ENCODE data around the gene CRYZL1. TPM values are rescaled to one million over a fixed set of nuclear protein-coding genes. Genes with fewer than 3 reads are reported as not detected.

CRYZL1 gene
- total and polyA plus RNA-seq, 2 donors (not counting 1 experiment from before 2014, with no cell fraction given): 30.7 to 72.6 TPM

- no peak overlapping the region for H3K9ac ChIP-seq (ENCODE audit: insufficient read depth, low read length)
- peaks cover 10% of the 10 kb centered on the region for H3K4me1 ChIP-seq (ENCODE audit: control insufficient read depth, extremely low read depth, insufficient read depth, low read length)
- no peak overlapping the region for H3K4me2 ChIP-seq (ENCODE audit: extremely low read depth, insufficient read depth, low read length)
- no peak overlapping the region for H3K27ac ChIP-seq (ENCODE audit: insufficient read depth, low read length)
- no peaks in the 10 kb centered on the region for H3K27me3 ChIP-seq (ENCODE audit: control insufficient read depth, insufficient read depth, low read length)
- no peak overlapping the region for H3K4me3 ChIP-seq (replicated peaks in 1 of 4; ENCODE audit: control extremely low read depth in 1 of 4, insufficient read depth in 1 of 4, low read depth in 3 of 4, low read length in 4 of 4)
- H4K20me1 ChIP-seq (ENCODE audit: control insufficient read depth, extremely low read depth, insufficient read depth, low read length): no peaks in the 10 kb centered on the region
- no peak overlapping the region for H2AFZ ChIP-seq (ENCODE audit: low read length)
- DNase-seq (ENCODE audit: low read depth in 2 of 2): peak in 1 of 2 donors; percentile 42
- H3K79me2 ChIP-seq (ENCODE audit: control insufficient read depth, insufficient read depth, low read length): peaks cover 40% of the 10 kb centered on the region
- no peaks in the 10 kb centered on the region for H3K9me3 ChIP-seq (ENCODE audit: control insufficient read depth, insufficient read depth, low read depth, low read length)
- H3K36me3 ChIP-seq (ENCODE audit: control insufficient read depth, insufficient read depth, low read length): no peaks in the 10 kb centered on the region
- TF ChIP-seq CTCF (conservative IDR thresholded peaks at IDR 0.05 in 1 of 2, IDR thresholded peaks at IDR 0.05 in 1 of 2; ENCODE audit: low read depth in 1 of 2, low read length in 2 of 2): no peak
- TF ChIP-seq EZH2 (IDR thresholded peaks at IDR 0.05; ENCODE audit: low read length, missing control alignments): no peak
These were observed 24.6 kb upstream of the CRYZL1 start for GRCh38 chr21:33666153-33666552.

- H3K4me3 ChIP-seq (replicated peaks in 1 of 4; ENCODE audit: control extremely low read depth in 1 of 4, insufficient read depth in 1 of 4, low read depth in 3 of 4, low read length in 4 of 4): no peak overlapping the region
- no peaks in the 10 kb centered on the region for H3K27me3 ChIP-seq (ENCODE audit: control insufficient read depth, insufficient read depth, low read length)
- H3K4me2 ChIP-seq (ENCODE audit: extremely low read depth, insufficient read depth, low read length): no peak overlapping the region
- TF ChIP-seq CTCF (conservative IDR thresholded peaks at IDR 0.05 in 1 of 2, IDR thresholded peaks at IDR 0.05 in 1 of 2; ENCODE audit: low read depth in 1 of 2, low read length in 2 of 2) (no peak), EZH2 (IDR thresholded peaks at IDR 0.05; ENCODE audit: low read length, missing control alignments) (no peak)
- no peak for DNase-seq (ENCODE audit: low read depth in 2 of 2)
- peaks cover 38% of the 10 kb centered on the region for H3K79me2 ChIP-seq (ENCODE audit: control insufficient read depth, insufficient read depth, low read length)
- no peaks in the 10 kb centered on the region for H3K9me3 ChIP-seq (ENCODE audit: control insufficient read depth, insufficient read depth, low read depth, low read length)
- no peak overlapping the region for H2AFZ ChIP-seq (ENCODE audit: low read length)
- no peaks in the 10 kb centered on the region for H3K36me3 ChIP-seq (ENCODE audit: control insufficient read depth, insufficient read depth, low read length)
- H3K9ac ChIP-seq (ENCODE audit: insufficient read depth, low read length): no peak overlapping the region
- peaks cover 6% of the 10 kb centered on the region for H3K4me1 ChIP-seq (ENCODE audit: control insufficient read depth, extremely low read depth, insufficient read depth, low read length)
- H4K20me1 ChIP-seq (ENCODE audit: control insufficient read depth, extremely low read depth, insufficient read depth, low read length): no peaks in the 10 kb centered on the region
- no peak overlapping the region for H3K27ac ChIP-seq (ENCODE audit: insufficient read depth, low read length)
These were observed 22.6 kb upstream of the CRYZL1 start for GRCh38 chr21:33664135-33664534.

- Histone ChIP-seq H3K36me3 (ENCODE audit: control insufficient read depth, insufficient read depth, low read length) (no peaks in the 10 kb centered on the region), H3K9ac (ENCODE audit: insufficient read depth, low read length) (no peak overlapping the region), H3K9me3 (ENCODE audit: control insufficient read depth, insufficient read depth, low read depth, low read length) (no peaks in the 10 kb centered on the region), H3K4me2 (ENCODE audit: extremely low read depth, insufficient read depth, low read length) (no peak overlapping the region), H3K4me1 (ENCODE audit: control insufficient read depth, extremely low read depth, insufficient read depth, low read length) (peaks cover 1% of the 10 kb centered on the region), H3K27ac (ENCODE audit: insufficient read depth, low read length) (no peak overlapping the region), H3K79me2 (ENCODE audit: control insufficient read depth, insufficient read depth, low read length) (peaks cover 36% of the 10 kb centered on the region), H3K4me3 (replicated peaks in 1 of 4; ENCODE audit: control extremely low read depth in 1 of 4, insufficient read depth in 1 of 4, low read depth in 3 of 4, low read length in 4 of 4) (no peak overlapping the region), H3K27me3 (ENCODE audit: control insufficient read depth, insufficient read depth, low read length) (no peaks in the 10 kb centered on the region), H4K20me1 (ENCODE audit: control insufficient read depth, extremely low read depth, insufficient read depth, low read length) (no peaks in the 10 kb centered on the region), H2AFZ (ENCODE audit: low read length) (no peak overlapping the region)
- no peak for TF ChIP-seq EZH2 (IDR thresholded peaks at IDR 0.05; ENCODE audit: low read length, missing control alignments)
- TF ChIP-seq CTCF (conservative IDR thresholded peaks at IDR 0.05 in 1 of 2, IDR thresholded peaks at IDR 0.05 in 1 of 2; ENCODE audit: low read depth in 1 of 2, low read length in 2 of 2): no peak
- no peak for DNase-seq (ENCODE audit: low read depth in 2 of 2)
These were observed 21.7 kb upstream of the CRYZL1 start for GRCh38 chr21:33663241-33663640.
